ENCODE results near the gene SLX4. TPM values are rescaled to one million over a fixed set of nuclear protein-coding genes. Genes with fewer than 3 reads are reported as not detected.
A peak's percentile ranks its signal among the peaks of the same experiment; 100 is the strongest.

Gene SLX4
- total RNA-seq, 4 donors from 2014 or later: 3.1 to 5.6 (median 3.9) TPM

DNA sequence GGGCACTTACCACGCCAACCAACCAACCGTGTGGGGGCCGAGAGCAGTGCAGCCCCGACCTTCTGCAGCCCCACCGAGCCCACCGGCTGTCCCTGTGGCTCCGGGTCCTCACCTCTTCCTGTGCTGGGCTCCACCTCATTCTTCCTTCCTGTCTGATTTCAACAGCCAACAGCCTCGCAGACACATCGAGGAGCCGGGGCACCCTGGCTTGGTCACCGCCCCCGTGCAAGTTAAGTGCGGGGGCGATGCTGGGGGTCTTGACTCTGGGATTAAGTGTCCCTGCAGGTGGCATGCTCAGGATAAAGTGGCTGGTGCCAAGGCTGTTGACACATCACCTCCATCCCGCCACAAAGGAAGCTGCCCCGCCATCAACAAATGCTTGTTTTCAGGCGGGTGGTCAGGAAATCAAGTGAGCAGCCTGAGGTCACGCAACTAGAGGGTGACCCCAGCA lies 34.1 kb downstream of the SLX4 start, which contains the start of gene NLRC3:
NLRC3 (minus strand) TSS at position 102 of the 451 bp plus-strand sequence. CDS start 12,367 bp downstream, outside the sequence.
- H3K27ac ChIP-seq: peak within 1 kb of the TSS in 2 of 4 donors; percentile 19 to 50
- peak within 1 kb of the TSS; percentile 9 to 52 (median 33) for H3K4me3 ChIP-seq
- WGBS, 2 donors: 29 to 65% methylated on average over 16 to 17 of the region's 18 CpGs
- peaks cover 0 to 30% (median 0%) of the 10 kb centered on the region in 4 donors for H3K27me3 ChIP-seq
- H3K9me3 ChIP-seq: no peaks in the 10 kb centered on the region
- no peak for DNase-seq
- intact Hi-C loops (cut with DNase I): no loop called here
- H3K4me1 ChIP-seq: peaks cover 0 to 27% (median 0%) of the 10 kb centered on the region in 3 donors
- peaks cover 0 to 11% (median 3%) of the 10 kb centered on the region in 3 donors for H3K36me3 ChIP-seq
- TF ChIP-seq POLR2A (IDR thresholded peaks at IDR 0.05): no peak
- TF ChIP-seq CTCF (IDR thresholded peaks at IDR 0.05): no peak

DNA sequence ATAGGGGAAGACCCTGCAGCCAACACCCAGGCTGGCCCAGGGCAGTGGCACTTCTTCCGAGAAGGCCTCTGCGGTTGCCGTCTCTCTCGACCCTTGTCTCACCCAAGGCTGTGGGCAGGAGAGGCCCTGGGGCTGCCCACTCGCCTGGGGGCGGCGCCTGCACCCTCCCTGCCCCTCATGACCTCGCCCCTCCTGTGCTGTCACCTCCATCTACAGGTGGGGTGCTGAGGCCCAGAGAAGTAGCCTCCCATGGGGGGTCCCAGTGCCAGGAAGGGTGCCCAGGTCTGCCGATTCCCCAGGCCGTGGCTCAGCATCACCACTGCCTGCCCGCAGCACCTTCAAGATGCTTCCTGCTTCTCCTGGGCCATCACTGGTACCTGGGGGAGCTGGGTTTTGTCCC lies 35.2 kb downstream of the SLX4 start:
- H3K9me3 ChIP-seq: peaks cover 0 to 1% (median 0%) of the 10 kb centered on the region in 3 donors
- no peaks in the 10 kb centered on the region for H3K36me3 ChIP-seq
- no peak for TF ChIP-seq CTCF (IDR thresholded peaks at IDR 0.05)
- TF ChIP-seq POLR2A (IDR thresholded peaks at IDR 0.05): no peak
- peaks cover 0 to 27% (median 0%) of the 10 kb centered on the region in 3 donors for H3K4me1 ChIP-seq
- peaks cover 0 to 30% (median 0%) of the 10 kb centered on the region in 4 donors for H3K27me3 ChIP-seq
- no peak overlapping the region for H3K27ac ChIP-seq
- 73 to 93% methylated on average over 5 to 7 of the region's 11 CpGs for WGBS, 2 donors
- peak overlapping the region in 3 of 4 donors; percentile 24 to 52 (median 42) for H3K4me3 ChIP-seq
- DNase-seq: no peak
- intact Hi-C loops (cut with DNase I): no loop called here

GRCh38 chr16:3575491-3575890 lies 35.9 kb downstream of the SLX4 start:
- Histone ChIP-seq H3K9me3 (peaks cover 0 to 8% (median 7%) of the 10 kb centered on the region in 3 donors), H3K36me3 (no peaks in the 10 kb centered on the region), H3K4me1 (peaks cover 0 to 23% (median 0%) of the 10 kb centered on the region in 3 donors), H3K27me3 (peaks cover 0 to 29% (median 0%) of the 10 kb centered on the region in 4 donors), H3K27ac (no peak overlapping the region), H3K4me3 (peak overlapping the region in 2 of 4 donors; percentile 42 to 52)
- no peak for DNase-seq
- intact Hi-C loops (cut with DNase I): no loop called here
- 47 to 78% methylated on average over 7 to 11 of the region's 13 CpGs for WGBS, 2 donors
- no peak for TF ChIP-seq POLR2A (IDR thresholded peaks at IDR 0.05)
- TF ChIP-seq CTCF (IDR thresholded peaks at IDR 0.05): no peak

- WGBS, 2 donors: 83 to 87% methylated on average over 6 to 7 of the region's 14 CpGs
- no peaks in the 10 kb centered on the region for H3K36me3 ChIP-seq
- no peak overlapping the region for H3K27ac ChIP-seq
- peaks cover 0 to 23% (median 0%) of the 10 kb centered on the region in 4 donors for H3K27me3 ChIP-seq
- TF ChIP-seq CTCF (IDR thresholded peaks at IDR 0.05) (no peak), POLR2A (IDR thresholded peaks at IDR 0.05) (no peak)
- no peak overlapping the region for H3K4me3 ChIP-seq
- intact Hi-C loops (cut with DNase I): no loop called here
- no peak for DNase-seq
- peaks cover 0 to 12% (median 9%) of the 10 kb centered on the region in 3 donors for H3K9me3 ChIP-seq
- peaks cover 0 to 10% (median 0%) of the 10 kb centered on the region in 3 donors for H3K4me1 ChIP-seq
Measured at GRCh38 chr16:3574195-3574594, 37.2 kb downstream of the SLX4 start.

DNA sequence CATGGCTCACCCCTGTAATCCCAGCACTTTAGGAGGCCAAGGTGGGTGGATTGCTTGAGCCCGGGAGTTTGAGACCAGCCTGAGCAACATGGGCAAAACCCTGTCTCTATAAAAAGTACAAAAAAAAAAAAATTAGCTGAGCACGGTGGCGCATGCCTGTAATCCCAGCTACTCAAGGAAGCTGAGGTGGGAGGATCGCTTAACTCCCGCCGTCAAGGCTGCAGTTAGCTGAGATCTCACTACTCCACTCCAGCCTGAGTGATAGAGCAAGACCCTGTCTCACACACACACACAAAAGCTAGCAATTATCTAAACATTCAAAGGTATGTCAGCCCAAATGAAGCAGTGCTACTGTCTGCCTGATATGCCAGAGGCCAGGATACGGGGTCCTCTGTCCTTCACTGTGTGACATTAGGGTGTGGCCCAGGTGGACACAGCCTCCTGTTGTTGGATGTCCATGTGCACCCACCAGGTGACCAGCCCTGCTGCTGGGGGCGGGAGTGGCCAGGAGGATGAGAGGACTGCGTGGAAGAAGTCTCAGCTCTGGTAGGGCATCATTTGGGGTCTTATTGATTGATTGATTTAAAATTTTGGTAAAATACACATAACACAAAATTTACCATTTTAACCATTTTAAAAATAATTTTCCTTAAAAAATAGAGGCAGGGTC lies 38.1 kb downstream of the SLX4 start:
- H3K36me3 ChIP-seq: no peaks in the 10 kb centered on the region
- peaks cover 0 to 17% (median 0%) of the 10 kb centered on the region in 4 donors for H3K27me3 ChIP-seq
- intact Hi-C loops (cut with DNase I): no loop called here
- no peak for DNase-seq
- H3K27ac ChIP-seq: no peak overlapping the region
- 76 to 83% methylated on average over 8 to 9 of the region's 9 CpGs for WGBS, 2 donors
- H3K4me1 ChIP-seq: peaks cover 0 to under 1% (median 0%) of the 10 kb centered on the region in 3 donors
- H3K4me3 ChIP-seq: no peak overlapping the region
- no peak for TF ChIP-seq CTCF (IDR thresholded peaks at IDR 0.05)
- no peak for TF ChIP-seq POLR2A (IDR thresholded peaks at IDR 0.05)
- peaks cover 0 to 12% (median 9%) of the 10 kb centered on the region in 3 donors for H3K9me3 ChIP-seq
